Sigmoid colon (tissue), 7 donors: ENCODE data around the gene MC1R. TPM values are rescaled to one million over a fixed set of nuclear protein-coding genes. Genes with fewer than 3 reads are reported as not detected.

ENCODE experiments used
- DNase-seq: peaks from one replicate; pipeline ENCODE4 v3.0.0-alpha.2; 2019
- H3K27ac ChIP-seq, 4 donors: fragments of 200-600 bp; sonication (generic); one replicate each; pipeline ENCODE4 v1.5.1; 2016 to 2019; ENCODE audit warnings: mild to moderate bottlenecking in 1 of 4
- H3K27me3 ChIP-seq, 3 donors: fragments of 200-600 bp; sonication (generic); one replicate each; pipeline ENCODE4 v1.5.1; 2019; ENCODE audit warnings: mild to moderate bottlenecking in 1 of 3
- H3K36me3 ChIP-seq, 4 donors: fragments of 200-600 bp; sonication (generic); one replicate each; pipeline ENCODE4 v1.5.1; 2016 to 2019
- H3K4me1 ChIP-seq, 4 donors: fragments of 200-600 bp; sonication (generic); one replicate each; pipeline ENCODE4 v1.5.1; 2017 to 2019
- H3K4me3 ChIP-seq, 4 donors: fragments of 200-600 bp; sonication (generic); one replicate each; pipeline ENCODE4 v1.5.1; 2017 to 2019; ENCODE audit warnings: mild to moderate bottlenecking in 2 of 4, moderate library complexity in 1 of 4
- H3K9me3 ChIP-seq, 4 donors: fragments of 200-600 bp in 3 of 4; sonication (generic) in 3 of 4; one replicate each; pipeline versions ENCODE4 v1.5.1 to v1.6.1; 2013 to 2019
- CTCF ChIP-seq, 4 experiments: fragments of 450-650 bp in 3 of 4; fragments of 200-600 bp in 1 of 4; IDR thresholded peaks; one replicate each; pipeline ENCODE4 v1.5.1; 2016 to 2019; ENCODE audit warnings: antibody characterized with exemption in 4 of 4, mild to moderate bottlenecking in 3 of 4, moderate library complexity in 2 of 4
- EP300 ChIP-seq, 4 donors: sonication (generic); formaldehyde crosslinking; IDR thresholded peaks; one replicate each; pipeline ENCODE4 v1.6.1; 2017; ENCODE audit warnings: antibody characterized with exemption in 4 of 4
- POLR2A ChIP-seq, 2 donors: fragments of 450-650 bp; IDR thresholded peaks; one replicate each; pipeline ENCODE4 v1.6.1; 2016; ENCODE audit warnings: antibody characterized with exemption in 2 of 2, mild to moderate bottlenecking in 2 of 2, moderate library complexity in 2 of 2
- POLR2AphosphoS5 ChIP-seq, 4 donors: sonication (generic); formaldehyde crosslinking; IDR thresholded peaks; one replicate each; pipeline ENCODE4 v1.6.1; 2017; ENCODE audit warnings: antibody characterized with exemption in 4 of 4
- WGBS, 2 donors: extraction: QIAGEN DNeasy Blood & Tissue Kit; methylation state at CpG; one replicate each; pipeline ENCODE4 v1.1.7; 2013; 5-methylcytosine and 5-hydroxymethylcytosine counted together
- intact Hi-C: fragments of 100-400 bp; cut with DNase I; formaldehyde crosslinking; loops from one replicate; pipeline ENCODE4 v1.15.1; 2023
- polyA plus RNA-seq, 3 donors: library from polyadenylated mRNA; stranded (reverse); fragments of 200-250 nt; gene quantifications; one replicate each; pipeline ENCODE4 v1.2.3, GENCODE V29; 2013
- total RNA-seq, 4 donors: library from RNA; depleted of rRNA; stranded (reverse); fragments of >200 nt; gene quantifications; one replicate each; pipeline ENCODE4 v1.1.0, GENCODE V29; 2016
- donor health status: healthy with polysubstance abuse.
- donor health status: Bipolar disorder and iron deficiency.
- donor health status: healthy.

The MC1R gene
- total and polyA plus RNA-seq, 7 donors, result 2.1 to 8.0 (median 4.9) TPM; not detected in 2

GRCh38 chr16:89960966-89961365 lies 42.3 kb downstream of the MC1R start:
- Histone ChIP-seq H3K27ac (no peak overlapping the region), H3K27me3 (no peaks in the 10 kb centered on the region), H3K9me3 (no peaks in the 10 kb centered on the region), H3K4me1 (no peaks in the 10 kb centered on the region), H3K36me3 (peaks cover 0 to 78% (median 16%) of the 10 kb centered on the region in 4 donors), H3K4me3 (no peak overlapping the region)
- TF ChIP-seq POLR2A (IDR thresholded peaks at IDR 0.05) (no peak), EP300 (IDR thresholded peaks at IDR 0.05) (no peak), POLR2AphosphoS5 (IDR thresholded peaks at IDR 0.05) (no peak)
- no peak for DNase-seq
- 96 to 97% methylated on average over 13 of the region's 13 CpGs for WGBS, 2 donors
- intact Hi-C loops, result no loop called here

- intact Hi-C loops, result no loop called here
- Histone ChIP-seq H3K4me1 (no peaks in the 10 kb centered on the region), H3K4me3 (no peak overlapping the region), H3K9me3 (no peaks in the 10 kb centered on the region), H3K27ac (no peak overlapping the region), H3K36me3 (peaks cover 0 to 75% (median 17%) of the 10 kb centered on the region in 4 donors), H3K27me3 (no peaks in the 10 kb centered on the region)
- 95% methylated on average over 23 of the region's 23 CpGs for WGBS, 2 donors
- no peak for TF ChIP-seq EP300 (IDR thresholded peaks at IDR 0.05)
- TF ChIP-seq CTCF (IDR thresholded peaks at IDR 0.05), result no peak
- TF ChIP-seq POLR2A (IDR thresholded peaks at IDR 0.05), result no peak
- DNase-seq, result no peak
These were observed 43.3 kb downstream of the MC1R start for GRCh38 chr16:89961920-89962319.

GRCh38 chr16:89962754-89963498 lies 44.3 kb downstream of the MC1R start:
- DNase-seq, result no peak
- H3K27me3 ChIP-seq, result no peaks in the 10 kb centered on the region
- H3K36me3 ChIP-seq, result peaks cover 0 to 65% (median 14%) of the 10 kb centered on the region in 4 donors
- H3K4me3 ChIP-seq, result no peak overlapping the region
- no peak overlapping the region for H3K27ac ChIP-seq
- WGBS, 2 donors, result 87 to 88% methylated on average over 26 of the region's 26 CpGs
- intact Hi-C loops, result no loop called here
- H3K4me1 ChIP-seq, result no peaks in the 10 kb centered on the region
- no peaks in the 10 kb centered on the region for H3K9me3 ChIP-seq
- no peak for TF ChIP-seq POLR2AphosphoS5 (IDR thresholded peaks at IDR 0.05)
- no peak for TF ChIP-seq POLR2A (IDR thresholded peaks at IDR 0.05)
- no peak for TF ChIP-seq EP300 (IDR thresholded peaks at IDR 0.05)

GRCh38 chr16:89964201-89964600 lies 45.5 kb downstream of the MC1R start:
- Histone ChIP-seq H3K27ac (no peak overlapping the region), H3K4me3 (no peak overlapping the region), H3K36me3 (peaks cover 0 to 52% (median 10%) of the 10 kb centered on the region in 4 donors), H3K27me3 (no peaks in the 10 kb centered on the region), H3K4me1 (no peaks in the 10 kb centered on the region), H3K9me3 (no peaks in the 10 kb centered on the region)
- TF ChIP-seq POLR2A (IDR thresholded peaks at IDR 0.05) (no peak), EP300 (IDR thresholded peaks at IDR 0.05) (no peak), CTCF (IDR thresholded peaks at IDR 0.05) (no peak), POLR2AphosphoS5 (IDR thresholded peaks at IDR 0.05) (no peak)
- intact Hi-C loops, result no loop called here
- no peak for DNase-seq
- WGBS, 2 donors, result 93% methylated on average over 25 of the region's 25 CpGs

- intact Hi-C loops, result no loop called here
- Histone ChIP-seq H3K27ac (no peak overlapping the region), H3K36me3 (peaks cover 0 to 39% (median 7%) of the 10 kb centered on the region in 4 donors), H3K9me3 (no peaks in the 10 kb centered on the region), H3K4me1 (peaks cover 0 to 1% (median 0%) of the 10 kb centered on the region in 4 donors), H3K4me3 (no peak overlapping the region), H3K27me3 (no peaks in the 10 kb centered on the region)
- TF ChIP-seq CTCF (IDR thresholded peaks at IDR 0.05) (no peak), POLR2A (IDR thresholded peaks at IDR 0.05) (no peak), POLR2AphosphoS5 (IDR thresholded peaks at IDR 0.05) (no peak), EP300 (IDR thresholded peaks at IDR 0.05) (no peak)
- no peak for DNase-seq
- 92% methylated on average over 30 of the region's 30 CpGs for WGBS, 2 donors
These were observed 47.0 kb downstream of the MC1R start for GRCh38 chr16:89965447-89966225.
